SH-SY5Y (cell line): Measurements from ENCODE around the gene ZNF48.

ENCODE experiments used
- GATA2 ChIP-seq: IDR thresholded peaks from 2 replicates; pipeline ENCODE4 v1.6.1; 2011; ENCODE audit warnings: mild to moderate bottlenecking, low read depth, low read length
- GATA3 ChIP-seq: IDR thresholded peaks from 2 replicates; pipeline ENCODE4 v1.6.1; 2011; ENCODE audit warnings: low read depth, mild to moderate bottlenecking, low read length, moderate library complexity

DNA sequence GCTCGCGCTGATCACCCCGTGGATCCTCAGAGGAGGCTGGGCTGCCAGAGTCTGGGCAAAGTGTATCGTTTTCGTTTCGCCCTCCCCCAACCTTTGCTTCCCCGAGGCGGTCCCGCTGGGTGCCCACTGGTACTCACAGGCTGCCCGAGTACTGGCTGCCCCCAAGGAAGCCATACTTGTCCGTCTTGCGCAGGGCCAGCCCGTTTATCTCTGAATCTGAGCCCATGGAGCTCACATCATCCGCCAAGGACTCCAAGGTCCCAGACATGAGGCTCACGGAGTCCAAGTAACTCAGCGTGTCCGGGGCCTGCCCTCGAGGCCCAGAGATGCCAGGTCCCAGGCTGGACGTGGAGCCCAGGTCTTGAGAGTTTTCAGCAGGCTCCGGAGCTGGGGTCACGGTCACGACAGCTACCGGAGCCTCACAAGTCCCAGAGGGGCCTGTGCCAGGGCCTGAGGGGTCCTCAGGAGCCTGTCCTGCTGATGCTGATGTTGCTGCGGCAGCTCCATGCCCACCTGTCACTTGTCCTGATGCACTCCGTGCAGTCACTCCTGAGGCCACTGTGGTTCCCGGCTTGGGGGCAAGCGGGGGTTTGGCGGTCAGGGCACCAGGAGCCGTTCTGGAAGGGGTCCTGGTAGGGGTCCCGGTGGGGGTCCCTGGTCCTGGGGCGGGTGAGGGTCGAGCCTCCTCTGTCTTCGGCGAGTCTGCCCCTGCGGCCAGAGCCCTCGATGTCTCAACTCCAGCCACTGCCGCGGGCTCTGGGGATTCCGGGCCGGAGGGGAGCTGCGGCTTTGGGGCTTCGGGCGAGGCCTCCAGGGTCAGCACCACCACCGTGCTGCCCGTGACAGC is 25.9 kb upstream of the ZNF48 start:
- TF ChIP-seq GATA2 = no peak; the same call in 1 of the 2 replicates
- no peak for TF ChIP-seq GATA3
